ENCODE measurements around the gene DNAJC17. TPM values are rescaled to one million over a fixed set of nuclear protein-coding genes. Genes with fewer than 3 reads are reported as not detected.
A peak's percentile ranks its signal among the peaks of the same experiment; 100 is the strongest.

The DNAJC17 gene
- total RNA-seq, 1 donor from 2014 or later, result 16.0 TPM

GRCh38 chr15:40739854-40740253, 67.4 kb downstream of the DNAJC17 start:
- Histone ChIP-seq H3K9me3 (replicated peaks) (no peaks in the 10 kb centered on the region), H3K4me3 (no peak overlapping the region), H3K27me3 (ENCODE audit: low read depth) (no peaks in the 10 kb centered on the region), H3K36me3 (peaks cover 88% of the 10 kb centered on the region), H3K4me1 (peaks cover 12% of the 10 kb centered on the region), H3K27ac (replicated peaks) (no peak overlapping the region)
- DNase-seq, result no peak
- intact Hi-C loops (cut with micrococcal nuclease), result no loop called here
- TF ChIP-seq CTCF (IDR thresholded peaks at IDR 0.05; ENCODE audit: borderline replicate concordance), result no peak

GRCh38 chr15:40739047-40739446, 68.2 kb downstream of the DNAJC17 start:
- no peak for DNase-seq
- intact Hi-C loops (cut with micrococcal nuclease), result no loop called here
- peaks cover 11% of the 10 kb centered on the region for H3K4me1 ChIP-seq

GRCh38 chr15:40737048-40737447, 70.2 kb downstream of the DNAJC17 start:
- H3K4me3 ChIP-seq, result no peak overlapping the region
- no peaks in the 10 kb centered on the region for H3K27me3 ChIP-seq (ENCODE audit: low read depth)
- intact Hi-C loops (cut with micrococcal nuclease), result no loop called here
- no peak for TF ChIP-seq CTCF (IDR thresholded peaks at IDR 0.05; ENCODE audit: borderline replicate concordance)
- peaks cover 89% of the 10 kb centered on the region for H3K36me3 ChIP-seq
- no peak overlapping the region for H3K27ac ChIP-seq (replicated peaks)
- no peaks in the 10 kb centered on the region for H3K4me1 ChIP-seq
- no peaks in the 10 kb centered on the region for H3K9me3 ChIP-seq (replicated peaks)
- DNase-seq, result no peak

More at GRCh38 chr15:40739047-40739446, 68.2 kb downstream of the DNAJC17 start:
- Histone ChIP-seq H3K36me3 (peaks cover 89% of the 10 kb centered on the region), H3K4me3 (no peak overlapping the region), H3K27me3 (ENCODE audit: low read depth) (no peaks in the 10 kb centered on the region), H3K27ac (replicated peaks) (no peak overlapping the region), H3K9me3 (replicated peaks) (no peaks in the 10 kb centered on the region)
- no peak for TF ChIP-seq CTCF (IDR thresholded peaks at IDR 0.05; ENCODE audit: borderline replicate concordance)

- H3K36me3 ChIP-seq, result peaks cover 84% of the 10 kb centered on the region
- no peak for DNase-seq
- no peak overlapping the region for H3K27ac ChIP-seq (replicated peaks)
- no peaks in the 10 kb centered on the region for H3K9me3 ChIP-seq (replicated peaks)
- H3K4me3 ChIP-seq, result no peak overlapping the region
- no peak for TF ChIP-seq CTCF (IDR thresholded peaks at IDR 0.05; ENCODE audit: borderline replicate concordance)
- no peaks in the 10 kb centered on the region for H3K4me1 ChIP-seq
- H3K27me3 ChIP-seq (ENCODE audit: low read depth), result no peaks in the 10 kb centered on the region
- intact Hi-C loops (cut with micrococcal nuclease), result no loop called here
These were observed 70.7 kb downstream of the DNAJC17 start for GRCh38 chr15:40736575-40736974.

GRCh38 chr15:40731034-40731433, 76.2 kb downstream of the DNAJC17 start:
- intact Hi-C loops (cut with micrococcal nuclease), result no loop called here
- TF ChIP-seq CTCF (IDR thresholded peaks at IDR 0.05; ENCODE audit: borderline replicate concordance), result no peak
- H3K36me3 ChIP-seq, result peaks cover 40% of the 10 kb centered on the region

GRCh38 chr15:40723919-40724318, 83.4 kb downstream of the DNAJC17 start:
- no peak overlapping the region for H3K27ac ChIP-seq (replicated peaks)
- H3K9me3 ChIP-seq (replicated peaks), result no peaks in the 10 kb centered on the region
- H3K4me3 ChIP-seq, result no peak overlapping the region
- no peaks in the 10 kb centered on the region for H3K4me1 ChIP-seq
- DNase-seq, result no peak
- no peaks in the 10 kb centered on the region for H3K27me3 ChIP-seq (ENCODE audit: low read depth)
- TF ChIP-seq CTCF (IDR thresholded peaks at IDR 0.05; ENCODE audit: borderline replicate concordance), result no peak
- H3K36me3 ChIP-seq, result no peaks in the 10 kb centered on the region
- intact Hi-C loops (cut with micrococcal nuclease), result no loop called here

More at GRCh38 chr15:40731034-40731433, 76.2 kb downstream of the DNAJC17 start:
- Histone ChIP-seq H3K9me3 (replicated peaks) (no peaks in the 10 kb centered on the region), H3K27ac (replicated peaks) (peak overlapping the region; percentile 42), H3K4me3 (no peak overlapping the region), H3K27me3 (ENCODE audit: low read depth) (no peaks in the 10 kb centered on the region), H3K4me1 (no peaks in the 10 kb centered on the region)
- DNase-seq, result no peak

Data from left ventricle myocardium inferior (tissue), 1 donor.